ENCODE measurements around the gene PADI2.
"Not testable (repeated sequence)": the region's sequence is repeated elsewhere in the genome, so short reads cannot be mapped to it uniquely, and the experiment has no call there.

Gene PADI2

GRCh38 chr1:17080880-17081279, 38.4 kb downstream of the PADI2 start:
- no peak for DNase-seq

GRCh38 chr1:17080085-17080759, 39.0 kb downstream of the PADI2 start:
- no peak for DNase-seq

- DNase-seq: no peak
Measured at GRCh38 chr1:17078991-17079868, 40.0 kb downstream of the PADI2 start.

- DNase-seq: no peak
Measured at GRCh38 chr1:17075470-17076255, 43.6 kb downstream of the PADI2 start.

GRCh38 chr1:17071794-17072193, 47.5 kb downstream of the PADI2 start:
- no peak for DNase-seq

- no peak for DNase-seq
Measured at GRCh38 chr1:17070163-17070525, 49.1 kb downstream of the PADI2 start.

- no peak for DNase-seq
Measured at GRCh38 chr1:17069452-17070162, 49.6 kb downstream of the PADI2 start.

- no peak for DNase-seq
Measured at GRCh38 chr1:17068789-17069188, 50.5 kb downstream of the PADI2 start.

GRCh38 chr1:17067465-17068240, 51.6 kb downstream of the PADI2 start:
- no peak for DNase-seq

- no peak for DNase-seq
Measured at GRCh38 chr1:17067069-17067426, 52.2 kb downstream of the PADI2 start.

GRCh38 chr1:17066361-17067068, 52.7 kb downstream of the PADI2 start:
- no peak for DNase-seq

- no peak for DNase-seq
Measured at GRCh38 chr1:17065666-17066065, 53.6 kb downstream of the PADI2 start.

GRCh38 chr1:17062751-17063150, 56.5 kb downstream of the PADI2 start:
- DNase-seq: not testable (repeated sequence)

- no peak for DNase-seq
Measured at GRCh38 chr1:17061892-17062291, 57.4 kb downstream of the PADI2 start.

- no peak for DNase-seq
Measured at GRCh38 chr1:17061486-17061885, 57.8 kb downstream of the PADI2 start.

- no peak for DNase-seq
Measured at GRCh38 chr1:17060306-17060749, 58.9 kb downstream of the PADI2 start.

- peak; percentile 37 for DNase-seq
Measured at GRCh38 chr1:17059391-17060305, 59.6 kb downstream of the PADI2 start.

- DNase-seq: no peak
Measured at GRCh38 chr1:17056551-17056950, 62.7 kb downstream of the PADI2 start.

GRCh38 chr1:17055801-17056200, 63.5 kb downstream of the PADI2 start:
- no peak for DNase-seq
